ENCODE results near the gene KCNQ1. TPM values are rescaled to one million over a fixed set of nuclear protein-coding genes. Genes with fewer than 3 reads are reported as not detected.

Gene KCNQ1
- total RNA-seq, 1 experiment from 2014 or later, result 2.3 TPM

DNA sequence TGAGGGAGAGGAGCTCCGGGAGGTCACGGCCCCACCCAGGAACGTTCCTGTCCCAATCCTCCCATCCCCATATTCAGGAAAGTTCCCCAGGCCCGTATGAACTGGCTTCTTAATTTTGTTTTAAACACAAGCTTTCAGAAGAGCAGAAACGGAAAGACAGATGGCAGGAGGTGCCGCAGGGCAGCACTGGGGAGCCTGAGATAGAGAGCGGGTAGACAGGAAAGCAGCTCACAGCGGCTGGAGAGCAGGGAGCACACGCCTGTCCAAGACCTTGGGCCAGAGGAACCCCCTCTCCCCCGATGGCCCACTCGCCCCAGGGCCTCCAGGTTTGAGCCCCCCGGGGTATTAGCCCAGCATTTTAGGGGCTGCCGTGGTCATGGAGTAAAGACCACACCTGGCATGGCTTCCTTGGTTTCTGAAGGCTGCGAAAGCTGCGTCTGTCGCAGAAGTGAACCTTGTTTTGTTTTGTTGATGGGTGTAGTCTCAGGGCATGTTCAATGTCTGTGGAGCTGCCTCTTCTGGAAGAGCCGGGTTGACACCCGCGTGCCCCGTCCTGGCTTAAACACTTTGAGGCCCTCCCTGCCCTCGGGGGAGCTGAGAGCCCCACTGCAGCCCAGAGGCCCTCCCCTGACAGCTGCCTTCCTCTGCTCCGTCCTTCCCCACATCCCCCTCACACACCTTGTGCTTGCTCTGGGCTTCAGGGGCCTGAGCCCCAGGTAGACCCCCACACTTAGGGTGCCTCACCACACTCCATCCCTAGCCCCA, 272.9 kb downstream of the KCNQ1 start:
- Mint-ChIP-seq H3K27ac (no peak overlapping the region; a peak in 1 of 7 replicates), H3K4me1 (peaks cover 44 to 46% of the 10 kb centered on the region in 2 experiments), H3K36me3 (ENCODE audit: insufficient read depth in 1 of 3, low read depth in 3 of 3) (no peaks in the 10 kb centered on the region), H3K27me3 (ENCODE audit: low read depth) (peaks cover 100% of the 10 kb centered on the region), H3K9me3 (no peaks in the 10 kb centered on the region; a peak in 1 of 5 replicates), H3K4me3 (no peak overlapping the region)
- Histone ChIP-seq H4K5ac (ENCODE audit: insufficient read length, low read depth, low read length) (no peak overlapping the region), H3K23ac (ENCODE audit: insufficient read length, low read depth, low read length) (no peak overlapping the region), H2AK5ac (ENCODE audit: insufficient read length, low read length) (no peak overlapping the region), H2BK12ac (ENCODE audit: insufficient read length, low read depth, low read length) (no peak overlapping the region), H3K4me2 (ENCODE audit: insufficient read depth, insufficient read length, low read length) (no peak overlapping the region), H3K27me3 (ENCODE audit: insufficient read depth, low read length) (peaks cover 17% of the 10 kb centered on the region; the same call in 1 of the 2 replicates), H3T11ph (ENCODE audit: low read length) (no peak overlapping the region), H2BK120ac (ENCODE audit: low read depth, low read length, poor library complexity, severe bottlenecking) (no peak overlapping the region), H4K20me1 (ENCODE audit: control insufficient read depth, insufficient read depth, insufficient read length) (no peaks in the 10 kb centered on the region), H4K91ac (ENCODE audit: insufficient read length, low read depth, low read length) (no peak overlapping the region), H3K56ac (ENCODE audit: insufficient read length, low read depth, low read length) (no peak overlapping the region), H2AFZ (ENCODE audit: low read length) (no peak overlapping the region), H3K18ac (ENCODE audit: insufficient read length, low read depth, low read length) (no peak overlapping the region), H3K79me1 (ENCODE audit: insufficient read depth, low read depth, low read length, poor library complexity, severe bottlenecking) (no peaks in the 10 kb centered on the region), H3K4me1 (ENCODE audit: insufficient read depth, low read length) (peaks cover 5% of the 10 kb centered on the region; the same call in 1 of the 2 replicates), H2BK15ac (ENCODE audit: low read depth, low read length) (no peak overlapping the region), H4K8ac (replicated peaks; ENCODE audit: insufficient read length, low read depth, low read length) (no peak overlapping the region), H3K9me3 (ENCODE audit: control insufficient read depth, low read depth, low read length) (no peaks in the 10 kb centered on the region), H3K23me2 (ENCODE audit: insufficient read length, low read depth, low read length, poor library complexity, severe bottlenecking) (no peaks in the 10 kb centered on the region), H3K9ac (ENCODE audit: extremely low read depth, insufficient read length, low read length) (no peak overlapping the region), H2BK20ac (ENCODE audit: low read depth, low read length, poor library complexity, severe bottlenecking) (no peak overlapping the region), H3K27ac (ENCODE audit: insufficient read length, low read depth, low read length) (no peak overlapping the region), H2BK5ac (ENCODE audit: insufficient read length, low read length) (no peak overlapping the region), H3K79me2 (ENCODE audit: insufficient read depth, low read length) (no peaks in the 10 kb centered on the region), H3K14ac (ENCODE audit: insufficient read depth, low read length) (no peak overlapping the region), H3K4ac (ENCODE audit: low read depth, low read length) (no peak overlapping the region)
- WGBS (ENCODE audit: extremely low coverage, insufficient read length, low lambda C conversion rate), result no CpG with 5 or more reads among the region's 22 CpGs
- DNase-seq, result no peak
- TF ChIP-seq, protein P1, sequence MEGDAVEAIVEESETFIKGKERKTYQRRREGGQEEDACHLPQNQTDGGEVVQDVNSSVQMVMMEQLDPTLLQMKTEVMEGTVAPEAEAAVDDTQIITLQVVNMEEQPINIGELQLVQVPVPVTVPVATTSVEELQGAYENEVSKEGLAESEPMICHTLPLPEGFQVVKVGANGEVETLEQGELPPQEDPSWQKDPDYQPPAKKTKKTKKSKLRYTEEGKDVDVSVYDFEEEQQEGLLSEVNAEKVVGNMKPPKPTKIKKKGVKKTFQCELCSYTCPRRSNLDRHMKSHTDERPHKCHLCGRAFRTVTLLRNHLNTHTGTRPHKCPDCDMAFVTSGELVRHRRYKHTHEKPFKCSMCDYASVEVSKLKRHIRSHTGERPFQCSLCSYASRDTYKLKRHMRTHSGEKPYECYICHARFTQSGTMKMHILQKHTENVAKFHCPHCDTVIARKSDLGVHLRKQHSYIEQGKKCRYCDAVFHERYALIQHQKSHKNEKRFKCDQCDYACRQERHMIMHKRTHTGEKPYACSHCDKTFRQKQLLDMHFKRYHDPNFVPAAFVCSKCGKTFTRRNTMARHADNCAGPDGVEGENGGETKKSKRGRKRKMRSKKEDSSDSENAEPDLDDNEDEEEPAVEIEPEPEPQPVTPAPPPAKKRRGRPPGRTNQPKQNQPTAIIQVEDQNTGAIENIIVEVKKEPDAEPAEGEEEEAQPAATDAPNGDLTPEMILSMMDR (conservative IDR thresholded peaks at IDR 0.05), result no peak

Data from H9 (cell line).